GM19372 (cell line): ENCODE data around the gene SERPINB6.
"Not testable (repeated sequence)": the region's sequence is repeated elsewhere in the genome, so short reads cannot be mapped to it uniquely, and the experiment has no call there.

ENCODE experiments used
- ATAC-seq: cut with Tn5 transposase; IDR thresholded peaks from one replicate; pipeline ENCODE4 v1.9.1; 2021; ENCODE audit warnings: mild to moderate bottlenecking, low read depth, moderate library complexity; ENCODE audit not compliant: unreplicated experiment

The SERPINB6 gene

GRCh38 chr6:2940010-2940850 is 31.1 kb downstream of the SERPINB6 start:
- peak; percentile 91 for ATAC-seq

- ATAC-seq = no peak
These were observed 31.9 kb downstream of the SERPINB6 start for GRCh38 chr6:2939315-2940009.

- no peak for ATAC-seq
These were observed 32.7 kb downstream of the SERPINB6 start for GRCh38 chr6:2938632-2939083.

- ATAC-seq = no peak
These were observed 33.2 kb downstream of the SERPINB6 start for GRCh38 chr6:2938004-2938631.

- ATAC-seq = no peak
These were observed 33.8 kb downstream of the SERPINB6 start for GRCh38 chr6:2937627-2938003.

GRCh38 chr6:2935566-2936291 is 35.6 kb downstream of the SERPINB6 start:
- ATAC-seq = no peak

GRCh38 chr6:2934057-2934456 is 37.3 kb downstream of the SERPINB6 start:
- no peak for ATAC-seq

- ATAC-seq = not testable (repeated sequence)
These were observed 38.5 kb downstream of the SERPINB6 start for GRCh38 chr6:2932911-2933310.

- peak; percentile 84 for ATAC-seq
These were observed 39.2 kb downstream of the SERPINB6 start for GRCh38 chr6:2931970-2932748.

- ATAC-seq = no peak
These were observed 40.3 kb downstream of the SERPINB6 start for GRCh38 chr6:2931055-2931454.

- ATAC-seq = not testable (repeated sequence)
These were observed 43.4 kb downstream of the SERPINB6 start for GRCh38 chr6:2927931-2928330.

- ATAC-seq = not testable (repeated sequence)
These were observed 45.3 kb downstream of the SERPINB6 start for GRCh38 chr6:2925842-2926747.

GRCh38 chr6:2921520-2922115 is 49.7 kb downstream of the SERPINB6 start:
- ATAC-seq = no peak

GRCh38 chr6:2920671-2921112 is 50.7 kb downstream of the SERPINB6 start:
- no peak for ATAC-seq

- no peak for ATAC-seq
These were observed 51.5 kb downstream of the SERPINB6 start for GRCh38 chr6:2919886-2920285.

GRCh38 chr6:2919401-2919800 is 52.0 kb downstream of the SERPINB6 start:
- no peak for ATAC-seq

GRCh38 chr6:2918936-2919335 is 52.4 kb downstream of the SERPINB6 start:
- no peak for ATAC-seq

GRCh38 chr6:2917801-2918445 is 53.4 kb downstream of the SERPINB6 start:
- no peak for ATAC-seq
